HepG2 (cell line): ENCODE data around the gene AGAP1. TPM values are rescaled to one million over a fixed set of nuclear protein-coding genes. Genes with fewer than 3 reads are reported as not detected.

ENCODE experiments used
- DZIP1 ChIP-seq: sonication (generic); formaldehyde crosslinking; IDR thresholded peaks from 2 replicates; pipeline ENCODE4 v1.5.0; 2020; ENCODE audit warnings: mild to moderate bottlenecking, missing genetic modification reagents
- E2F2 ChIP-seq: sonication (generic); formaldehyde crosslinking; IDR thresholded peaks from 2 replicates; pipeline ENCODE4 v1.4.0; 2020; ENCODE audit warnings: missing genetic modification reagents, borderline replicate concordance
- FUBP1 ChIP-seq: sonication (generic); formaldehyde crosslinking; IDR thresholded peaks from 2 replicates; pipeline ENCODE4 v1.5.1; 2020; ENCODE audit warnings: missing genetic modification reagents, mild to moderate bottlenecking, borderline replicate concordance
- NCOA1 ChIP-seq: sonication (generic); formaldehyde crosslinking; IDR thresholded peaks from 2 replicates; pipeline ENCODE4 v1.9.0; 2021; ENCODE audit warnings: missing genetic modification reagents
- TARDBP ChIP-seq: sonication (generic); formaldehyde crosslinking; IDR thresholded peaks from 2 replicates; pipeline ENCODE4 v1.8.0; 2022; ENCODE audit warnings: mild to moderate bottlenecking, missing genetic modification reagents
- THAP8 ChIP-seq: sonication (generic); formaldehyde crosslinking; IDR thresholded peaks from 2 replicates; pipeline ENCODE4 v1.5.1; 2020; ENCODE audit warnings: missing genetic modification reagents, mild to moderate bottlenecking, borderline replicate concordance
- USF2 ChIP-seq, 2 experiments: sonication (generic) in 1 of 2; formaldehyde crosslinking in 1 of 2; IDR thresholded peaks; 2 replicates each; pipeline versions ENCODE4 v1.5.1 to v1.6.1; 2011 to 2020; ENCODE audit warnings: borderline replicate concordance in 1 of 2, low read depth in 1 of 2, low read length in 1 of 2, mild to moderate bottlenecking in 1 of 2, missing genetic modification reagents in 1 of 2, moderate library complexity in 1 of 2
- ZFX ChIP-seq: sonication (generic); formaldehyde crosslinking; IDR thresholded peaks from 2 replicates; pipeline ENCODE4 v1.4.0; 2020; ENCODE audit warnings: mild to moderate bottlenecking, low read depth, missing genetic modification reagents, moderate library complexity
- ZNF20 ChIP-seq: sonication (generic); formaldehyde crosslinking; IDR thresholded peaks from 2 replicates; pipeline ENCODE4 v1.4.0; 2020; ENCODE audit warnings: mild to moderate bottlenecking, moderate library complexity, missing genetic modification reagents
- ZNF274 ChIP-seq: sonication (generic); formaldehyde crosslinking; IDR thresholded peaks from 2 replicates; pipeline ENCODE4 v1.5.1; 2020; ENCODE audit warnings: mild to moderate bottlenecking, missing genetic modification reagents
- ZNF460 ChIP-seq: sonication (generic); formaldehyde crosslinking; IDR thresholded peaks from 2 replicates; pipeline ENCODE4 v1.5.1; 2020; ENCODE audit warnings: missing genetic modification reagents, mild to moderate bottlenecking, borderline replicate concordance
- ZNF558 ChIP-seq: sonication (generic); formaldehyde crosslinking; IDR thresholded peaks from 2 replicates; pipeline ENCODE4 v1.9.0; 2022; ENCODE audit warnings: mild to moderate bottlenecking, missing genetic modification reagents, borderline replicate concordance
- ZNF639 ChIP-seq: conservative IDR thresholded peaks from 2 replicates; pipeline ENCODE4 v1.6.1; 2018; ENCODE audit warnings: missing genetic modification reagents
- ZNF883 ChIP-seq: sonication (generic); formaldehyde crosslinking; IDR thresholded peaks from 2 replicates; pipeline ENCODE4 v1.5.1; 2020; ENCODE audit warnings: mild to moderate bottlenecking, missing genetic modification reagents; ENCODE audit errors: not compliant biosample characterization
- ZSCAN25 ChIP-seq: sonication (generic); formaldehyde crosslinking; IDR thresholded peaks from 2 replicates; pipeline ENCODE4 v1.8.0; 2022; ENCODE audit warnings: mild to moderate bottlenecking, missing genetic modification reagents
- polyA plus RNA-seq, 8 experiments: library from polyadenylated mRNA; depleted of rRNA in 3 of 8; stranded (reverse) in 7 of 8; unstranded in 1 of 8; fragments of >200 nt; fragmentation: Illumina TruSeq in 4 of 8; extraction: Trizol in 4 of 8; gene quantifications; 2 replicates each; pipeline versions ENCODE4 v1.2.1 to v1.2.3, GENCODE V29; 2011 to 2016; ENCODE audit warnings: low read depth in 4 of 8, missing spikeins in 1 of 8, mixed read lengths in 1 of 8; ENCODE audit not compliant: insufficient read depth in 1 of 8
- total RNA-seq, 5 experiments: library from RNA; depleted of rRNA; stranded (reverse); fragments of >200 nt; fragmentation: Illumina TruSeq; extraction: Trizol; gene quantifications; 2 replicates each; pipeline ENCODE4 v1.2.3, GENCODE V29; 2016; ENCODE audit warnings: low read depth in 1 of 5

Gene AGAP1
- total and polyA plus RNA-seq, 2 of the 13 experiments (the other 11 are each of a cell fraction or from before 2014, with no cell fraction given): 21.2 to 32.7 TPM

- TF ChIP-seq FUBP1 (CRISPR knock-in tag) (no peak), ZNF883 (CRISPR knock-in tag) (no peak), ZNF558 (CRISPR knock-in tag) (no peak), ZFX (CRISPR knock-in tag) (no peak), E2F2 (CRISPR knock-in tag) (0 out of 2 replicates have a peak, but pooled peaks have one; percentile 44), ZSCAN25 (CRISPR knock-in tag) (no peak), ZNF460 (CRISPR knock-in tag) (no peak), THAP8 (CRISPR knock-in tag) (no peak), ZNF20 (CRISPR knock-in tag) (no peak), ZNF639 (CRISPR knock-in tag) (no peak), USF2 (IDR thresholded peaks at IDR 0.05; ENCODE audit: low read depth, low read length) (no peak), USF2 (CRISPR knock-in tag; IDR thresholded peaks at IDR 0.05; ENCODE audit: borderline replicate concordance) (no peak), ZNF274 (CRISPR knock-in tag) (no peak), TARDBP (peak; percentile 59; the same call in 1 of the 2 replicates), DZIP1 (CRISPR knock-in tag) (no peak), NCOA1 (CRISPR knock-in tag) (no peak)
These were observed 612.2 kb downstream of the AGAP1 start (continued) for GRCh38 chr2:236105955-236106607.
